ENCODE data around the gene ADCY2. TPM values are rescaled to one million over a fixed set of nuclear protein-coding genes. Genes with fewer than 3 reads are reported as not detected.

ADCY2 gene
- total and polyA plus RNA-seq, 9 donors: 4.0 to 22.8 (median 8.3) TPM

DNA sequence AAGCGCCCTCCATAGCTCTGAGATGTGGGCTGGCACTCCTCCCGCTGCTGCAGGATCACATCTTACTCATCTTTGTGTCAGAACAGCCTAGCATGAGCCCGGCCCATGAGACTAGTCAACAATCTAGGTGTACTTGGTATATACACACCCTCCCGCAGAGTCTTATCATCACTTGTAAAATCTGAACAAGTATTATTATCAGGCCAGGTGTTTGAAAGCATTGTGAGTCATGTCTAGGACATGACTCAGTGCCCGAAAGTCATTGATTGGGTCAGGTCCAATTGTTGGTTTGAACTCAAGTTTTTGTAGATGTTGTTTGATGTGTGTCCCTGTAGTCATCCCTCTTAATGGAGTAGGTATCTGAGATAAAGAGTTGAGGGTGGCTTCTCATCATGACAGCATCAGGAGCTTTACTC lies 346.3 kb downstream of the ADCY2 start:
- no peaks in the 10 kb centered on the region for H3K9me3 ChIP-seq
- WGBS, 3 donors: 90 to 93% (median 92%) methylated on average over 5 of the region's 5 CpGs
- no peak overlapping the region for H3K4me3 ChIP-seq
- TF ChIP-seq, protein P1, sequence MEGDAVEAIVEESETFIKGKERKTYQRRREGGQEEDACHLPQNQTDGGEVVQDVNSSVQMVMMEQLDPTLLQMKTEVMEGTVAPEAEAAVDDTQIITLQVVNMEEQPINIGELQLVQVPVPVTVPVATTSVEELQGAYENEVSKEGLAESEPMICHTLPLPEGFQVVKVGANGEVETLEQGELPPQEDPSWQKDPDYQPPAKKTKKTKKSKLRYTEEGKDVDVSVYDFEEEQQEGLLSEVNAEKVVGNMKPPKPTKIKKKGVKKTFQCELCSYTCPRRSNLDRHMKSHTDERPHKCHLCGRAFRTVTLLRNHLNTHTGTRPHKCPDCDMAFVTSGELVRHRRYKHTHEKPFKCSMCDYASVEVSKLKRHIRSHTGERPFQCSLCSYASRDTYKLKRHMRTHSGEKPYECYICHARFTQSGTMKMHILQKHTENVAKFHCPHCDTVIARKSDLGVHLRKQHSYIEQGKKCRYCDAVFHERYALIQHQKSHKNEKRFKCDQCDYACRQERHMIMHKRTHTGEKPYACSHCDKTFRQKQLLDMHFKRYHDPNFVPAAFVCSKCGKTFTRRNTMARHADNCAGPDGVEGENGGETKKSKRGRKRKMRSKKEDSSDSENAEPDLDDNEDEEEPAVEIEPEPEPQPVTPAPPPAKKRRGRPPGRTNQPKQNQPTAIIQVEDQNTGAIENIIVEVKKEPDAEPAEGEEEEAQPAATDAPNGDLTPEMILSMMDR (IDR thresholded peaks at IDR 0.05): no peak
- TF ChIP-seq POLR2A (IDR thresholded peaks at IDR 0.05) (no peak), EP300 (IDR thresholded peaks at IDR 0.05) (no peak)
- DNase-seq: no peak
- intact Hi-C loops (cut with DNase I): no loop called here
- H3K4me1 ChIP-seq (ENCODE audit: insufficient read depth): no peaks in the 10 kb centered on the region
- no peaks in the 10 kb centered on the region for H3K36me3 ChIP-seq
- H3K27ac ChIP-seq: no peak overlapping the region
- H3K27me3 ChIP-seq: no peaks in the 10 kb centered on the region

DNA sequence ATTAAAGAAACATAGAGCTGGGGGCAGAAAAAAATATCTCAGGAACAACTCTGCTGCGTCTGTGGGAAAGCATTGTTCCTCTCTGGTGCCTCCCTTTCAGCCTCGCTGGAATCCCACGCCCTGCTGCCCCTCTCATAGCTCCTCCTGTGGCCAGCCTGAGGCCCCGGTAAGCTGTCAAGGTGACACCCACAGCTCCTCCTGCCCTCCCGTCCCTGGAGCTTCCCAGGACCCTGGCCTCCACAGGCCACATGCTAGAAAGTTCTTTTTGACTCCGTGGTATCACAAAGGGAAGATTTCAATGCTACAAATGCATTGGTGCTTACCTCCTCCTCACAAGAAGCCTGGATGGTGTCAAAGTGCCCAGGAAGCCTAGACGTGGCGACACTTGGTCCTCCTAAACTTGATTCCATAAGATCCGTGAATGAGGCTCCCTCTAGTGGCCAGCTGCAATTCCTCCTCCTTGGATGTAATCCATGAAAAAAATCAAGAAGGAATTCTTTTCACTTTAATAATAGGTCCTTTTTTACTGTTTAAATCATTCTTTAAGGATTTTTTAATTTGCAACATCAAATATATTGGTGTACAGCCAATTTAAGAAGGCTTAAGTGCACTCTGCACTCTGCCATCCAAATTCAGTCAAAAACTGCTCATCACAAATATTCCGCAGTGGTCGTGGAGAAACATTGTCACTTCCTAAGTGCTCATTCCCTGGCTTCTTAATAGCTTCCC lies 350.1 kb downstream of the ADCY2 start:
- peak; percentile 60 to 79 (median 71) for DNase-seq
- TF ChIP-seq POLR2A (IDR thresholded peaks at IDR 0.05): no peak
- TF ChIP-seq EP300 (IDR thresholded peaks at IDR 0.05): no peak
- TF ChIP-seq, protein P1 (IDR thresholded peaks at IDR 0.05): peak; percentile 45 to 72 (median 58)
- H3K4me1 ChIP-seq (ENCODE audit: insufficient read depth): no peaks in the 10 kb centered on the region
- no peaks in the 10 kb centered on the region for H3K27me3 ChIP-seq
- no peak overlapping the region for H3K27ac ChIP-seq
- intact Hi-C loops (cut with DNase I): loop anchor here in 1 of 4 donors (2.0 to 5.0 kb wide), 2 partner anchors 351 to 979 kb away; no protein-coding TSS in a partner anchor
- no peak overlapping the region for H3K4me3 ChIP-seq
- WGBS, 3 donors: 20 to 31% (median 26%) methylated on average over 11 of the region's 11 CpGs
- H3K36me3 ChIP-seq: no peaks in the 10 kb centered on the region
- H3K9me3 ChIP-seq: no peaks in the 10 kb centered on the region

DNA sequence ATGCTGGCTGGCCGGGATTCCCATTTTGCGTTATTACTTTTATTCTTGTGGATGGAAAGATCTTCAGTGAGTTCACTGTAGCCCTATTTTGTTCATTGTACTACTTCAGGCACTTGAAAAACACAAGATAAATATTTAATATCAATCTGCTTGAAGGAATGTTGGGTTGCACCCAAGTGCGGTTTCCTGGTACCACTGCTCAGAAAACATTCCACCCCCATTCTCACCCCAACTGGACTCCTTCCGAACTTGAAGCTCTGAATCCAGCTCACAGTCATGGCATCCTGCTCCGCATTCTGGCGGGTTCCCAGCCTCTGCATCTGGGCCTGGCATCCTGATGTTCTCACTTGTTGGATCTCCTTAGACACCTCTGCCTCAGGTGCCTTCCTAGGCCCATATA lies 351.8 kb downstream of the ADCY2 start:
- intact Hi-C loops (cut with DNase I): loop anchor here in 1 of 4 donors (2.0 to 5.0 kb wide), 2 partner anchors 353 to 980 kb away; no protein-coding TSS in a partner anchor
- 77 to 96% (median 81%) methylated on average over 6 of the region's 6 CpGs for WGBS, 3 donors

GRCh38 chr5:7749626-7750025 lies 353.7 kb downstream of the ADCY2 start:
- H3K27ac ChIP-seq: no peak overlapping the region
- 76 to 84% (median 76%) methylated on average over 7 of the region's 7 CpGs for WGBS, 3 donors
- no peaks in the 10 kb centered on the region for H3K27me3 ChIP-seq
- H3K36me3 ChIP-seq: no peaks in the 10 kb centered on the region
- H3K4me1 ChIP-seq (ENCODE audit: insufficient read depth): no peaks in the 10 kb centered on the region
- intact Hi-C loops (cut with DNase I): loop anchor here in 2 of 4 donors (5.0 to 10.0 kb wide), 4 partner anchors 365 to 985 kb away; no protein-coding TSS in a partner anchor
- TF ChIP-seq, protein P1 (IDR thresholded peaks at IDR 0.05): no peak
- TF ChIP-seq EP300 (IDR thresholded peaks at IDR 0.05) (no peak), POLR2A (IDR thresholded peaks at IDR 0.05) (no peak)
- H3K9me3 ChIP-seq: no peaks in the 10 kb centered on the region
- DNase-seq: no peak
- H3K4me3 ChIP-seq: no peak overlapping the region

More for the DNA sequence above, 351.8 kb downstream of the ADCY2 start:
- Histone ChIP-seq H3K9me3 (no peaks in the 10 kb centered on the region), H3K36me3 (no peaks in the 10 kb centered on the region), H3K4me1 (ENCODE audit: insufficient read depth) (no peaks in the 10 kb centered on the region), H3K27me3 (no peaks in the 10 kb centered on the region), H3K4me3 (no peak overlapping the region), H3K27ac (no peak overlapping the region)
- DNase-seq: no peak
- TF ChIP-seq, protein P1 (IDR thresholded peaks at IDR 0.05): no peak
- TF ChIP-seq EP300 (IDR thresholded peaks at IDR 0.05) (no peak), POLR2A (IDR thresholded peaks at IDR 0.05) (no peak)
